Psoas muscle (tissue), 8 donors: ENCODE measurements around the gene GNAS-AS1. TPM values are rescaled to one million over a fixed set of nuclear protein-coding genes. Genes with fewer than 3 reads are reported as not detected.

ENCODE experiments used
- ATAC-seq, 4 donors: fragments of 200-7000 bp; cut with Tn5 transposase; one replicate each; pipeline ENCODE4 v1.9.1; 2020; ENCODE audit warnings: moderate library complexity in 3 of 4, mild to moderate bottlenecking in 2 of 4
- DNase-seq, 2 donors: peaks; one replicate each; pipeline ENCODE4 v3.0.0-alpha.2; 2020
- H3K27ac ChIP-seq: fragments of 200-600 bp; one replicate; pipeline ENCODE4 v1.8.0; 2022
- H3K27me3 ChIP-seq, 3 donors: fragments of 200-600 bp in 1 of 3; one replicate each; pipeline versions ENCODE4 v1.6.1 to v1.8.0; 2013 to 2022; ENCODE audit warnings: low read length in 2 of 3, mild to moderate bottlenecking in 2 of 3, moderate library complexity in 1 of 3; ENCODE audit not compliant: insufficient read depth in 3 of 3
- H3K36me3 ChIP-seq, 2 donors: fragments of 200-600 bp in 1 of 2; one replicate each; pipeline versions ENCODE4 v1.6.1 to v1.8.0; 2013 to 2022; ENCODE audit warnings: low read depth in 1 of 2, mild to moderate bottlenecking in 1 of 2, moderate library complexity in 1 of 2; ENCODE audit not compliant: insufficient read depth in 1 of 2
- H3K4me1 ChIP-seq: fragments of 200-600 bp; one replicate; pipeline ENCODE4 v1.8.0; 2022
- H3K4me3 ChIP-seq: fragments of 200-600 bp; one replicate; pipeline ENCODE4 v1.8.0; 2022; ENCODE audit warnings: mild to moderate bottlenecking
- H3K9me3 ChIP-seq: fragments of 200-600 bp; one replicate; pipeline ENCODE4 v1.8.0; 2022
- WGBS, 3 donors: extraction: QIAGEN DNeasy Blood & Tissue Kit; methylation state at CpG; one replicate each; pipeline versions ENCODE4 v1.1.6 to v1.1.7; 2013; 5-methylcytosine and 5-hydroxymethylcytosine counted together
- intact Hi-C, 2 donors: fragments of 100-400 bp; cut with DNase I; formaldehyde crosslinking; loops; one replicate each; pipeline versions ENCODE4 v1.11.0 to v1.14.2; 2022
- polyA plus RNA-seq, 3 donors: library from polyadenylated mRNA; stranded (reverse); fragments of 200-250 nt; gene quantifications; one replicate each; pipeline ENCODE4 v1.2.3, GENCODE V29; 2013
- total RNA-seq, 4 donors: library from RNA; stranded (reverse); fragmentation: NEBNext Ultra II Directional in 2 of 4; extraction: Animal tissue kit (Norgen Biotek cat#: 25700) in 2 of 4; gene quantifications; one replicate each; pipeline versions ENCODE4 v1.2.1 to v1.2.4, GENCODE V29; 2021 to 2023
- TF ChIP-seq, protein P1 (sequence below): fragments of 200-600 bp; IDR thresholded peaks from one replicate; pipeline ENCODE4 v1.8.0; 2022; ENCODE audit warnings: antibody characterized with exemption
- donor health status: healthy with polysubstance abuse.
- donor health status: DM: no; HTN: no; CAD: no; lungs with moderate emphysema.
- donor health status: Bipolar disorder and iron deficiency.
- donor health status: healthy.
- donor health status: DM: yes; HTN: yes; CAD: no.
- donor health status: DM: no; HTN: no; CAD: no.
- donor health status: DM: no; HTN: no; CAD: no.
- donor health status: DM: yes; HTN: yes; CAD: no.

GNAS-AS1 gene
- total and polyA plus RNA-seq, 7 donors, result 0.03 to 1.0 (median 0.40) TPM; not detected in 1

DNA sequence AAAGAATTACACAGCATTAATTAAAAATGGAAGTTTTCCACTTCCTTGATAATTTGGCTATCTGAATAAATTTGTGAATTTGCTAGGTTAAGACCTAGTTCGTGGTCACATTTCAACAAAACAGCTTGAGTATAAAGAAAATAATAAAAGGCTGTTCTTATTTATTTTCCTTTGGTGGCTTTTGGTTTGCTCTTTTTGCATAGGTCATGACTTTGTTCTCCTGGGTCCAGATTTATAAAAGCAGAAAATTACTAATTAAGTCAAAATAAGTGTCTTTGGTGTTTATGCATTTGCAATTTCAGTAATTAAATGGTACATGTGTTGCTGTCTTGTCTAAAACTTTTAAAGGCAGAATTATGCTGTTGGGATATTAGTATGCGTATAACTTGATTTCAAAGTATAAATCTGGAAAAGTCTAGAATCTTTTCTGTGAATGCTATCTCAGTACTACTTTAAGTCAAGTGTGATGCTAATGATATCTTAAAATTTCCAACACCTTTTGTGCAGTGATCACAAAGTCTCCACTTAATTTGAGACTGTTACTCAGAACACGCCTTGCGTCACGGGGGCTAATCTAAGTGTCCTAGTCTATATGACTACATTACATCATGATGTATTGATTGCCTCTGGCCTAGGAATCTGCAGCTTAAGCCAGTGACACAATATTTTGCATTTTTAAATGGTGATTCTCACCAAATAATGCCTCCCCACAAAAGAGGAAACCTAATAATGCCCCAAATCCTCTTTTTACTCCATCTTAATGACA, 42.8 kb upstream of the GNAS-AS1 start:
- WGBS, 3 donors, result 27 to 49% (median 32%) methylated on average over 5 of the region's 5 CpGs
- H3K9me3 ChIP-seq, result no peaks in the 10 kb centered on the region
- TF ChIP-seq, protein P1, sequence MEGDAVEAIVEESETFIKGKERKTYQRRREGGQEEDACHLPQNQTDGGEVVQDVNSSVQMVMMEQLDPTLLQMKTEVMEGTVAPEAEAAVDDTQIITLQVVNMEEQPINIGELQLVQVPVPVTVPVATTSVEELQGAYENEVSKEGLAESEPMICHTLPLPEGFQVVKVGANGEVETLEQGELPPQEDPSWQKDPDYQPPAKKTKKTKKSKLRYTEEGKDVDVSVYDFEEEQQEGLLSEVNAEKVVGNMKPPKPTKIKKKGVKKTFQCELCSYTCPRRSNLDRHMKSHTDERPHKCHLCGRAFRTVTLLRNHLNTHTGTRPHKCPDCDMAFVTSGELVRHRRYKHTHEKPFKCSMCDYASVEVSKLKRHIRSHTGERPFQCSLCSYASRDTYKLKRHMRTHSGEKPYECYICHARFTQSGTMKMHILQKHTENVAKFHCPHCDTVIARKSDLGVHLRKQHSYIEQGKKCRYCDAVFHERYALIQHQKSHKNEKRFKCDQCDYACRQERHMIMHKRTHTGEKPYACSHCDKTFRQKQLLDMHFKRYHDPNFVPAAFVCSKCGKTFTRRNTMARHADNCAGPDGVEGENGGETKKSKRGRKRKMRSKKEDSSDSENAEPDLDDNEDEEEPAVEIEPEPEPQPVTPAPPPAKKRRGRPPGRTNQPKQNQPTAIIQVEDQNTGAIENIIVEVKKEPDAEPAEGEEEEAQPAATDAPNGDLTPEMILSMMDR, result no peak
- peak overlapping the region; percentile 84 for H3K4me3 ChIP-seq
- peaks cover 56% of the 10 kb centered on the region for H3K4me1 ChIP-seq
- no peaks in the 10 kb centered on the region for H3K27me3 ChIP-seq
- ATAC-seq, result no peak
- peak overlapping the region; percentile 97 for H3K27ac ChIP-seq
- intact Hi-C loops, result loop anchor here (2.0 to 5.0 kb wide), 3 partner anchors 13 to 149 kb away; partner anchors contain the start of genes NELFCD (in 1 of the 2) and PRELID3B (in 1 of the 2)
- no peak for DNase-seq
- peaks cover 0 to 15% of the 10 kb centered on the region in 2 donors for H3K36me3 ChIP-seq

DNA sequence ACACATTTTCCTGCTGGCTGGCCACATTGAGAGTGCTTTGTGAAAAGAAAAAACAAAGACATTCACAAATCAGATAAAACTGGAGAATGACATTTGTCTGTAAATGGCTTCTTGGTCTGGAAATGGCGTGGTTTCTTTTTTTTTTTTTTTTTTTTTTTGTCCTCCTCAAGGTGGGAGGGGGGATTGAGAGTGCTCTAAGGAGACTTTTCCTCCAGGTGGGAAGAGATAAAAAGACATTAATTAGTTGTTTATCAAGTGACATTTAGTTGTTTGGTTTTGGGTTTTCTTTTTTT, 42.2 kb upstream of the GNAS-AS1 start:
- WGBS, 3 donors, result 0% methylated on average over 1 of the region's 1 CpG
- peaks cover 49% of the 10 kb centered on the region for H3K4me1 ChIP-seq

DNA sequence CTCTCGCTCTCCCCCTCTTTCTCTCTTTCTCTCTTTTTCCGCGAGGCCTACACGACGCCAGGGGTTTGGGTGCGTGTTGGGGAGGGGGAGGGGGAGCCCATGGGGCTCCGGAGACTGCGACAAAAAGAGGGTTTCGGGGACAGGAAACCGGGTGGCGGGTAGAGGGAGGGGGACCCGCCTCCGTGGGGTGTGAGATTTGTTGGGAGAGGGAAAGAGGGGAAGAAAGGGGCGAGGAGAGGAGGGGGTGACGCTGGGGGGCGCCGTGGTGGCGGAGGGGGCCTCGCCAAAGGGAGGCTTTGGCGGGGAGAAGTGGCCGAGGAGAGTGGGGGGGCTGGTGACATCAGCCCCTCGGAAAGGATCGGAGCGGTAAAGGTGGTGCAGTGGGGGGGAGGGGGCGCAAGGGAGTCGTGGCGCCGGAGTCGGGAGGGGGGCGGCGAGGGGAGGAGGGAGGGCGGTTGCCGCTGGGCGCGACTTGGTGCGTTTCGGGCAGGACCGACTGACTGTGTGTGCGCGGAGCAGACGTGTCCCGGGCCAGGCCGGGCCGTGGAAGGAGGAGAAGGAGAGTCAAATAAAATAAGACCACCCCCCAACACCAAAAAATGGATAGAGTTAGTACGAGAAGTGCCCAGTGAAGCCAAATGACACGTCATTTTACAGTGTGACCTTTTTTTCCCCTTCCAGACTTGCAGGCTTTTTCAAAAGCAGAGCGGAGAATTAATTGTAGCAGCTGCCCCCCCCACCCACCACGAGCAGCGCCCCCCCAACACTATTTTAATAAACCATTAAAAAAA, 41.6 kb upstream of the GNAS-AS1 start:
- H3K36me3 ChIP-seq, result peaks cover 0 to 12% of the 10 kb centered on the region in 2 donors
- H3K27ac ChIP-seq, result peak overlapping the region; percentile 97
- 0 to 1% (median 1%) methylated on average over 40 to 49 of the region's 49 CpGs for WGBS, 3 donors
- intact Hi-C loops, result loop anchor here (2.0 to 5.0 kb wide), 3 partner anchors 14 to 150 kb away; partner anchors contain the start of genes NELFCD (in 1 of the 2) and PRELID3B (in 1 of the 2)
- TF ChIP-seq, protein P1, result no peak
- peak overlapping the region; percentile 84 for H3K4me3 ChIP-seq
- no peaks in the 10 kb centered on the region for H3K27me3 ChIP-seq
- H3K9me3 ChIP-seq, result no peaks in the 10 kb centered on the region
- ATAC-seq (peak; percentile 28 to 54 (median 44)), DNase-seq (peak; percentile 76 to 85)
- H3K4me1 ChIP-seq, result peaks cover 44% of the 10 kb centered on the region

More for the DNA sequence above, 42.2 kb upstream of the GNAS-AS1 start:
- H3K36me3 ChIP-seq, result peaks cover 0 to 15% of the 10 kb centered on the region in 2 donors
- DNase-seq (no peak), ATAC-seq (no peak)
- peak overlapping the region; percentile 97 for H3K27ac ChIP-seq
- no peaks in the 10 kb centered on the region for H3K9me3 ChIP-seq
- TF ChIP-seq, protein P1, result no peak
- no peaks in the 10 kb centered on the region for H3K27me3 ChIP-seq
- H3K4me3 ChIP-seq, result peak overlapping the region; percentile 84
- intact Hi-C loops, result loop anchor here (2.0 to 5.0 kb wide), 3 partner anchors 14 to 149 kb away; partner anchors contain the start of genes NELFCD (in 1 of the 2) and PRELID3B (in 1 of the 2)

DNA sequence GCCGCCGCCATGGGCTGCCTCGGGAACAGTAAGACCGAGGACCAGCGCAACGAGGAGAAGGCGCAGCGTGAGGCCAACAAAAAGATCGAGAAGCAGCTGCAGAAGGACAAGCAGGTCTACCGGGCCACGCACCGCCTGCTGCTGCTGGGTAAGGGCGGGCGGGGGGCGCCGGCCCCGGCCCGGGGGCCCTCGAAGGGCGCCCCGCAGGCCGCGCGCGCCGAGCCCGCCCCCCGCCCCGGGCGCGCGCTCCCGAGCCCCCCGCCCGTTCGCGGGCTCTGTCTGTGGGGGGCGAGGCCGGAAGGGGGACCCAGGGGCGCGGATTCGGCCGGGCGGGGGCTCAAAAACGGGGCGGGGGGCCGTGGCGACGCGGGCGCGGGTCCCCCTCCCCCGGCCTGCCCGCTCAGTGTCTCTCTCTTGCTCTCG, 41.0 kb upstream of the GNAS-AS1 start:
- intact Hi-C loops, result loop anchor here (2.0 to 5.0 kb wide), 3 partner anchors 15 to 151 kb away; partner anchors contain the start of genes NELFCD (in 1 of the 2) and PRELID3B (in 1 of the 2)
- 0 to 1% (median 0%) methylated on average over 16 to 55 of the region's 55 CpGs for WGBS, 3 donors
- DNase-seq (peak; percentile 53 to 72), ATAC-seq (peak in 3 of 4 donors; percentile 1 to 2 (median 1))
- Histone ChIP-seq H3K4me1 (peaks cover 38% of the 10 kb centered on the region), H3K9me3 (no peaks in the 10 kb centered on the region), H3K27me3 (no peaks in the 10 kb centered on the region), H3K36me3 (peaks cover 0 to 6% of the 10 kb centered on the region in 2 donors), H3K27ac (peak overlapping the region; percentile 97), H3K4me3 (peak overlapping the region; percentile 84)
- TF ChIP-seq, protein P1, result no peak
